ENCODE results near the gene SLC45A1.

GRCh38 chr1:8349961-8350360 is 32.0 kb downstream of the SLC45A1 start:
- TF ChIP-seq POLR2AphosphoS5 (IDR thresholded peaks at IDR 0.05; ENCODE audit: low read depth, low read length) (no peak), REST (IDR thresholded peaks at IDR 0.05; ENCODE audit: insufficient read depth in 1 of 2, low read depth in 2 of 2, low read length in 2 of 2) (no peak), FOXP2 (optimal IDR thresholded peaks at IDR 0.05; ENCODE audit: borderline replicate concordance, extremely low read depth, extremely low read length, insufficient read depth) (no peak)

Measured in PFSK-1 (cell line).